HG02943 (cell line): ENCODE measurements around the gene PDLIM5.
A peak's percentile ranks its signal among the peaks of the same experiment; 100 is the strongest.
"Not testable (repeated sequence)": the region's sequence is repeated elsewhere in the genome, so short reads cannot be mapped to it uniquely, and the experiment has no call there.

Experiments
- ATAC-seq: cut with Tn5 transposase; IDR thresholded peaks from one replicate; pipeline ENCODE4 v1.9.1; 2021; ENCODE audit warnings: mild to moderate bottlenecking, low read depth, moderate library complexity; ENCODE audit not compliant: unreplicated experiment

Gene PDLIM5

DNA sequence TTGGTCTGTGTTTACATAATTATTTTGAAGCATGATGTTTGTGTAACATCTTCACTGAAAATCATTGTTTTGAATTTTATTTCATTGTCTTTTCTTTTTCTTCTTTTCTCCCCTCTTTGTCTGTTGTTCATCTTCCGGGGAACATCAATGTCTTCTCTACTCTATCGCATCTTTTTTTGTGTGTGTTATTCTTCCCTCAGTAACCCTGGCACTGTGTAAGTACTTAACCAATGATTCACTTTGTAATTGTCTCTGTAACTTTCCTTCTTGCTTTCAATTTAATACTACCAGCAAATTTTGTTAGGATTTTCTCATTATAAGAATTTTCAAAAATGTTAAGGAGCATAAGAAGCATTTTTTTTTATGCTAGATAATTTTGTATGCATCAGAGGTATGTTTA is 130.8 kb downstream of the PDLIM5 start:
- no peak for ATAC-seq

DNA sequence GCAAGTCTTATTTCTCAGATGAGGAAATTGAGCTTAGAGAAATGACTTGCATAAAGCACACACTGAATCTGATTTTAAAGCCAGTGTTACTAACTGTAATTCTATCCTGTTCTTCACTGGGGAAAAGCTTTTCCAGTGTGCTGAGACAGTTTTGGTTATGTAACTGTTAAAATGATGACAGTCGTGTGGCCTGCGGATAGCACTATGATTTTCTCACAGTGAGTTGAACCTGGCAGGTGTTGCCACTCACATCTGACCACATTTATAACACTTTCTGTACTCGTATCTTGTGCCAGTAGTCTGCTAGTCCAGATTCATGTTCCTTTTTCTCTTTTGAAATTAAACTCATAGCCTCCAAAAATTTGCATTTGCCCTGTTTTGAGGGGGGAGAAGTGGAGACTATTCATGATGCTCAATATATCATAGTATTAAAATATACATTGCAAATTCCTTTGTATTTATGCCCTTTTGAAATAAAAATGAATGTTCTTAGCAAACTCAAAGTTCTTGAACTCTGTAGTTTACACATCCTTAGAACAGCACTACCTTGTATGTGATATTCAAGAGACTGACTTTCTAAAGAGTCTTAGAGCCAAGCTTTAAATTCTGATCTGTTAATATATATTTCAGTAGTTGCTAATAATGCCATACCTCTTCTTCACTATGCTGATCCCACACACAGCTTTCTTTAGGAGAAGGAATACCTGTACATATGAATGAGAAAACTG is 132.3 kb downstream of the PDLIM5 start:
- ATAC-seq = no peak

DNA sequence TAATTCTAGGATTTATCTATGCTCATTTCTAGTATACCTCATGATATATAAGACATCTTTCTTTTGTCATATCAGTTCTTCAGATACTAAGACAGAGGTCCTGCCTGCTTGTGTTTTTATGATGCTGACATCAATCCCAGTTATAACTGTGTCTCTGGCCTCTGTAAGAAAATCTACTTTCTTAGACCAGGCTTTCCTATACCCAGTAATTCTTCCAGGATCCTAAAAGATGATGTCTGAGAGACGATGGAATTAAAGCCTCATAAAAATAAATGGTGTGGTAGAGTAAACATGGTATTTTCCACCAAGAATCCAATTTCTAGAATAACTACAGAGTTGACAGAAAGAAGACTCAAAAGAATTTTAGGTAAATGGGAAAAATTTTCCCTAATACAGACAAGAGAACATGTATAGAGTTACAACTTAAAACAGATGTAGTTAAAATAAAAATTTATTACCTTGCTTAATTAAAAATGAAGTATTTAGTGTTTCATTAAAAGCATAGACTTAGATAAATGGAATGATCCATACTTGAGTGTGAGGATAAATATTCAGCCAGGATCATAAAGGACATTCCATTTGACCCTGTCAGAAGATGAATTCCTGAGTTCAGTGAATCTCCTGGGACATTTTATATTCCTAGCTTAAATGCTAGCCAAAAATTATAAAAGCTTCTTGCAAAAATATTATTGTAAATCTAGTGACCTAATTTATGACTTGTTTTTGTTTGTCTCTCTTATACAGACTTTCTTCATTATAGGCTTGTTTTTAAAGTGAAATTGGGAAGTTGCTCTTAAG is 137.4 kb downstream of the PDLIM5 start:
- no peak for ATAC-seq

DNA sequence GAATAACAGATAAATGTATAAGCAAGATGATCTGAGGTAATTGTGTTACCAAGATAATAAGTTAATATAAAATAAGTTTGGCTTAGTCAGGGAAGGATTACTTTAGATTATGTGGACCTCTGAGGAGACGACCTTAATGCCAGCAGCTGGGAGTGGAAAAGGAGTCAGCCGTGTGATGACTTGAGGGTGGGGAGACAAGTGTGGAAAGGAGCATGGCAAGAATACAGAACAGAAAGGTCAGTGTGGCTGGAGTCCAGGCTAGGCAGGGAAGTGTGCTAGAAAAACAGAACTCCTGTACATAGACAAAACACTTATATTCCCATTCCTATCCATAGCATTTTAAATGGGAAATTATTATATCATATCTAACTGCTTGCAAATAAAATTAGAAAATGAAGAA is 138.8 kb downstream of the PDLIM5 start:
- ATAC-seq = no peak

DNA sequence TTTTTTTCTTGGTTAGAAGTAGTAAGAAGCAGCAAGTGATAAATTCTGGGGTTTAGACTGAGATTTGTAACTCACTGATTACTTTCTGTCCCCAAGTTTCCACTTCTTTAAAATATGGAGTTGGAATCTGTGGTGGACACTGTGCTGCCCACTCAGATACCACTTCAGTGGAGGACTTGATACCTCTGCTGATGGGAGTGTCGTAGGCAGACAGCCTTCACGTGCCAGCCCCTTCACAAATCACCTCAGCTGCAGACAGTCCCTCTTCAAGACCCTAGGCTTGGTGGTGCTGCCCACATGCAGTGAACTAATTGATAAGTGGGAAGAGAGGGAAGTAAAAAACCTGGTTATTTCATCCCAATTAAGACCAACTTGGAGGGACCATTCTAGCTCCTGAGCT is 139.5 kb downstream of the PDLIM5 start:
- no peak for ATAC-seq

DNA sequence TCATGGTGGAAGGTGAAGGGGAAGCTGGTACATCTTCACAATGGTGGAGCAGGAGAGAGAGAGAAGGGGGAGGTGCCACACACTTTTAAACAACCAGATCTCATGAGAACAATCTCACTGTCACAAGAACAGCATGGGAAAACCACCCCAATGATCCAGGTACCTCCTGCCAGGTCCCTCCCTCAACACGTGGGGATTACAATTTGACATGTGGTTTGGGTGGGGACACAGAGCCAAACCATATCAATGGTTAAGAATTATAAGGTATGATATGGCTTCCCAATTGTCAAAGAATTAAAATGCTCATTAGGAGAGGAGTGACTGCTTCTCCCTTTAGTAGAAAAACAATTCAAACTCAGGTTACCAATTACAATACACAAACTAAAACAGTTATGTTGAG is 143.3 kb downstream of the PDLIM5 start:
- ATAC-seq = no peak

DNA sequence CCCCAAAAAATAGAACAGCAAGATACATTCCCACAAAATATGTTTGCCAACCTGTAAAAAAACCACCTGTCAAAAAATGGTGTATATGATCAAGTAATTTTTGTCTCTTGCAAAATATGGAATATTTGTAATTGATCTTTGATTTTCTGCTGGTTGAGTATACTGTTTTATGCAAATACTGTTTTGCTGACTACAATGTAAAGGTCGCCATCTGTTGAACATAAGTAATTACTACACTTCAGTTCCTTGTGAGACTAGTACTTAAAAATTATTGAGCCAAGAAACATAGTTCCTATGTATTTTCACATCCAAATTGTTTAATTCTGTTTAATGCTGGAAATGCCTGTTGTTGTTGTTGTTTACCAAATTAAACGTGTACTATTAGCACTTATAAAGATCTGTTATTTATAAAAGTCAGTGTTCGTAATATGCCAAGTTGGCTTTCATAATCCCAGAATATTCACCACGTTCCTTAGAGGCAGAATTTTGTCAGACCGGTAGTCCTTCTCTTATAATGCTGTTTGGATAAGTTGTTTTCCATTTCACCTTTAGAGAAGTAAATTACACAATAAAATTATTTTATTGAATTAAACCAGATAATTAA is 144.2 kb downstream of the PDLIM5 start:
- ATAC-seq = peak; percentile 81

DNA sequence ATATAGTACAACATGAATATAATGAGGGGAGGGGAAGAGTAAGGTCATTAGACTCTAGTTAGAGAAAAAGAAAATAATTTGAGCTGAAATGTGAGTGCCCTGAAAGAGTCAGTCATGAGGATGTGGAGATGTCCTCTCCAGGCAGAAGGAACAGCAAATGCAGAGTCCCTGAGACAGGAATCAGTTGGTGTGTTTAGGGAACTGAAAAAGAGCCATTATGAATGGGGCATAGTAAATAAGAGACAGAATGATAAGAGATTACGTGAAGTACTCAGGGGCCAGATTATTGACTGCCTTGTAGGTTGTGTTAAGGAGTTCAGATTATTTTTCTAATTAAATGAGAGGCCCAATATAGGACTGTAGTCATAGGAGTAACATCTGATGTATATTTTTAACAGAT is 147.0 kb downstream of the PDLIM5 start:
- no peak for ATAC-seq

DNA sequence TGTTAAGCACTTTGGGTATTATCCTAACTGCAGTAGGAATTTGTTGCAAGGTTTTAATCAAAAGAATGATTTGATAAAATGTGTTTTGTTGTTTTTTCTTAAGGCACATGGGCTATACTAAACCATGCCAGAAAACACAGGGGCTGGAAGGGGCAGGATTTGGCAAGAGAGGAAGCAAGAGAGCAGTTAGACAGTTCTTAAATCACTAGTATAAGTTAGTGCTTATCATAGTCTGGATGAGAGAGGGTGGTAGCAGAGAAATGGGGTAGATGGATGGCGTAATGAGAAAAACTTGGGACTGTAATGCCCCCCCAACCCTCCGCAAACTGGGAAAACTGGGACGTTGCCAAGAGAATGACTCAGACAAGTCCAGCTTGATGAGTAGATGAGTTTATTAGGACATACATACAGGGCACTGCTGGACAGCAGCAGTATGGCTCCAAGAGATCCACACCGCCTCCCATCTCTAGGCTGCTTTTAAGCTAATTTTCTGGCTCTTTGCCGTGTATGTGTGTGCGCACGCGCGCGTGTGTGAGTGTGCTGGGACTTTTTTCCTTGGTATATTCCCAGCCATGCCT is 151.5 kb downstream of the PDLIM5 start:
- no peak for ATAC-seq

DNA sequence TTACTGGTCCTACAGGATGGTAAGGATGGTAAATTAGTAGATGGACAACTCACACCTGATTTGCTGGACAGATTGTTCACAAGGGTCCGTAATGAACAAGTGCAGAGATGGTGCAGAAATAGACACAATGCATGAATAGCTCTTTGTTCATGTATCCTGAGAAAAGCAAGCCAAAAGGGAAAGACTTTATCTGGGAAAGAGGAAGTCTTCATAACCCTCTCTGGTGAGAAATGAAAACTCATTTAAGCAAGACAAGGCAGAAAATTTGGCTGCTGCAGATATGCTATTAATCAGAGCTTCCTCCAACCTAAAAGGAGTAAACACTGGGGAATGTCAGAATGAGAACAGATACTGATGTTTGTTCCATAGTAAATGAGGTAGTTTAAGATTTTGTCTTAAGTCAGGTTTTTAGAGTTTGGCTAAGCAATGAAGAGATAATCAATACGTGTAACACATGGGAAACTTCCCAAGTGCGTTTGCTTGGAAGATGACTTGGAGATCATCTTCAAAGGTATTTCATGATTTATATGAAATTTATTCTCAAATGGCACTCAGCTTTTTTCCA is 153.6 kb downstream of the PDLIM5 start:
- ATAC-seq = no peak

DNA sequence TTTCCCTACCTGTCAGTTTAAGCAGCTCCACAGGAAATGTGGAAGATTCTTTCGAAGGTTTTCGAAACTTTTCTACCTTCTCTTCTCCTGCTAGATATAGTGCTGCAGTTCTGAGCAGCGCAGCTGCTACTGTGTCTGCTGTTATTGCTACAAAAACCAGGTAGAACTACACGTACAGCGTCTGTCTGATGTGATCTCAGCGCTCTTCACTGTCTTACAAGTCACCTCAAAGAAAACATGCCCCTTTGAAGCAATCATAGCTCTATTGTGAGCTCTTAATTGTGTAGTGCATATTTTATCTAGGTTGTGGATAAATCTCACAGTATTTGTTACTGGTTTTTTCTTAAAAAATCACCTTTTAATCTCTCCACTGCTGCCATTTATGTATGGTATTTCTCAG is 158.4 kb downstream of the PDLIM5 start:
- ATAC-seq = no peak

DNA sequence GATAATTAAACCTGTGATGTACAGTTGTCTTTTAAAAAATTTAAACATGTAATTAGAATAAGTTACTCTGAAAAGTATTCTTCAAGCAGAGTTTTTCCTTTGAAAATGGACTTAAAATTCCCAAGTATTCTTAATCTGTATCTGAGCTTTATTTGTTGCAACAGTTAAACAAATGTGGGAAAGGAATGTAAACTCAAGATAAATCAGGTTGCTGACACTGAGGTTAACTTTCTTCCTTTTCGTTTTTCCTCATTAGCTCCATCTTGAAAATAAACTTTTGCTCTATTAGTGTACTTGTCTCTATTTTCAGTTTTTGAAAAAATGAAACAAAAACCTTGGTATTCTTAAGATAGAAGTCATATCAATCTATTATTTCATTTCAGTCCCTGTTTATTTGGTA is 161.5 kb downstream of the PDLIM5 start:
- no peak for ATAC-seq

DNA sequence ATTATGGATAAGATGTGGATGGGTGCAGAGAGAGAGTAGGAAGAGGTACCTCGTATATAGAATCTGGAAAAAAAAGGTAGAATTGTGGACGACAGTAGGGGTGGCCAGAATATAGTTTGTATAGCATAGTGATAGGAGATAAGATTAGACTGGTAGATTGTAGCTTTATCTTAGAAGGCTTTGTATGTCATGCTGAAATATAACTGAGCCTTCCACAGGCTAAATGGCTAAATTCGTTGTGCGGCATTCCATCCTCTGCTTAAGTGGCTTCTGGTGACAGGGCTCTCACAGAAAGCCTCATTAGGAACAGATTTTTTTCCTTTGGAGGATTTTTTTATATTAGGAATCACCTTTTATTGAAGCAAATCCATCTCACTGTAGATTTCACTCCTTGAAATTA is 163.7 kb downstream of the PDLIM5 start:
- ATAC-seq = no peak

DNA sequence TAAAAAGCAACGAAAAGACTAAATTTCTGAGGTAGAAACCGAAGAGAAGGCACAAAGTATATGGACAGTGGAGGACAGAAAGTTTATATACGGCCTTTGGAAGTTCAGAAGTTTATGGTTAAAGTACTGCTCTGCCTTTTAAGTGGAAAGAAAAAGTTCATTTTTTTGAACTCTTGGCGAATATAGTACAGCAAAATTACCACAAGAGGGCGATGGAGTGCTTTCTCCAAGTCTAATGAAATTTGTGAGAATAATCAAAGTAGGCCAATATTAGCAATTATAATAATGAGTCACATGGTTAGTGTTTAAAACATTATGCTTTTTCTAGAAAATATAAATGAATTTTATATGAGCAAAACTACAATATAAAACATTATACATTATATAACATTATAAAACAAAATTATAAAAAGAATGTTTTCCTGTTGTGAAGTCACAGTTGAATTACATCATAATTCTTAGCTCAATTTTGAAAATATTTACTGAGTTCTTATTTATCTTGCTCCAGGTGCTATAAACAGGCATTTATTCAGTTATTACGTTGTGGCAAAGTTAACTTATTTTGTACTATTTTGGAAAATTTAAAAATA is 169.8 kb downstream of the PDLIM5 start:
- ATAC-seq = no peak

DNA sequence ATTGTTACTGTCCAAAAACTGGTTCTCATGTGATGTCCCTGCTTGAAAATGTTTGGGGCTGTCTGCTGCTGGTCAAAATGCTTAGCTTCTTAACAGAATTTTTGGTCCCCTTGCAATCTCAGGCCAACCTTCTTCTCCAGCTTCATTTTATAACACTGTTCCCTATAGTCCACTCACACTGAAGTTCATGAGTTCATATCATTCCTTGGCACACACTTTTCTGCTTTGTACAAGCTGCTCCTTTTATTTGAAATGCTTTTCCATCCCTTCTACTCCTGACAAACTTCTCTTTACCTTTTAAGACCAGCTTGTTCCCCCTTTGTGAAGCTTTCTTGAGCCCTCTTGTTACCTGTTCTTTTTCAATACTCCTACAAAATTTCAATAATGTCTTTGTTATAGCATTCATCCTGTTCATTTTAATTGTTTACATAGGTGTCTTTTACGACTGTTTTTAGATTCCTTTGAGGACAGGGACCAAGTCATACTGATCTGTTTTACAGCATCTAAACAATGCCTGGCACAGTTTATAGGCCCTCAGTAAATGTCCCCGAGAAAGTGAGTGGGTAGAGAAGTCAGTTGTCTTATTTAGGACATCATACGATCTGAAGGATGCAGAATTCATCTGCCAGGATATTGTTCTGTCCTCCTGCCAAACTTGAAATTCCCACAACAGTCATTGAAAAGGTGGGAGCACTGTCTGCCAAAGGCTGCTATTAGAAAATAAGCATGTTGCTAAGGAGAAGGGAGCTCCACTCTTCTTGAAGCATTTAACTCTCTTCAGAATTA is 171.6 kb downstream of the PDLIM5 start:
- ATAC-seq = no peak

DNA sequence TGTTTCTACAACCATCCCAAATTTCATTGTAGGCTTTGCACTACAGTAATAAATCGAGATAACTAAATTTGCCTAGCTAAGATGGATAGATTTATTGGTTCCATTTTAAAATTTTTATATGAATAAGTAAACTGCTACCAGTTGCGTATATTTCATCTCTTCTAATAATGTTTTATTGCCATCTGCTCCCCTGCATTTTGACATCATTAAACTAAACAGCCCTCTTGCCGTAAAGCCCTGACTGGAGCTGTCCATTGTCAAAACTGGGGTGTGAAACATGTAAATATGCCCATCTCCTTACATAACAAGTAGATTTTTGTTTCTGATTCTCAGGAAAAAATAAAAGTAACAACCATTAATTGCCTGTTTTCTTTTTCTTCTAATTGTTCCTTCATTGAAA is 175.2 kb downstream of the PDLIM5 start:
- no peak for ATAC-seq

DNA sequence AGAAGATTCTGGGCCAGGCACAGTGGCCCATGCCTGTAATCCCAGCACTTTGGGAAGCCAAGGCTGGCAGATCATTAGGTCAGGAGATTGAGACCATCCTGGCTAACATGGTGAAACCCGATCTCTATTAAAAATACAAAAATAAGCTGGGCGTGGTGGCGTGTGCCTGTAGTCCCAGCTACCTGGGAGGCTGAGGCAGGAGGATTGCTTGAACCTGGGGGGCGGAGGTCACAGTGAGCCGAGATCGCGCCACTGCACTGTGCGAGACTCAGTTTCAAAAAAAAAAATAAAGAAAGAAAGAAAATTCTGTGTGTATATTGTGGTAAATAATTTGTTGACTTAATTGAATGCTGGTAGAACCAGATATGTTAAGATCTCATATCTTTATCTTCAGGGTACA is 177.3 kb downstream of the PDLIM5 start:
- ATAC-seq = not testable (repeated sequence)

DNA sequence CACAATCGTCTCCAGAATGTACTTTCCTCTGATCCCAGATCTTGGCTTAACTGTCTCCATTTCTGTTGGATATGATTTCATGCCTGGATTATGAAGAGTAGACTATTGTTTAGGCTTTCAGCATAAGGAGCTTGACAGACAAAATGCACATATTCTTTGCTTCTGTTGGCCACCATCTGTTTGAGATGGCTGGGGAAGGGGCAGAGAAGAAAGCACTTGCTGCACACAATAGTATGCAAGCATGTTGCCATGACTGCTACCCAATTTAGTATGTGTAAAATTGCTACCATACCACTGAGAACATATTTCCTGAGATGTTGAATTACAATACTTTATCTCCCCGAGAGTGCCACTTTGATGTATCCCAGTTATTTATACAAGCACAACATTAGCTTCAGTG is 178.1 kb downstream of the PDLIM5 start:
- no peak for ATAC-seq

DNA sequence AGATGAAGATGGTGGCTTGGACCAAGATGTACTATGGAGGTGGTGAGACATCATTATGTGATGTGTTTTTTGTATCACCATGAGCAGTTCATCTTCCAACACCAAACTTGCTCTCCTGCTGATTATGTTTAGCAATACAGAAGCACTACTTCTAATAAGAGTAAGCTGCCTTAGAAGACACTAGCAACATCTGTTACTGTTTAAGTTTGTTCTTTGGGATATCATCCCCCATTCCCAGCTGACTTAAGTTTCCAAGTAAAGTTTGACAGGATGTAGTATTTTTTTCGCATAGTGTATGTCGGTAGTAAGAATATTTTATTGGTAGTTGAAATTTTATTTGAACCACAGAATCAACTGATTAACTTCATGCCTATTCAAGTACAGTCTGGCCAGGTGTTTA is 182.5 kb downstream of the PDLIM5 start:
- ATAC-seq = no peak

DNA sequence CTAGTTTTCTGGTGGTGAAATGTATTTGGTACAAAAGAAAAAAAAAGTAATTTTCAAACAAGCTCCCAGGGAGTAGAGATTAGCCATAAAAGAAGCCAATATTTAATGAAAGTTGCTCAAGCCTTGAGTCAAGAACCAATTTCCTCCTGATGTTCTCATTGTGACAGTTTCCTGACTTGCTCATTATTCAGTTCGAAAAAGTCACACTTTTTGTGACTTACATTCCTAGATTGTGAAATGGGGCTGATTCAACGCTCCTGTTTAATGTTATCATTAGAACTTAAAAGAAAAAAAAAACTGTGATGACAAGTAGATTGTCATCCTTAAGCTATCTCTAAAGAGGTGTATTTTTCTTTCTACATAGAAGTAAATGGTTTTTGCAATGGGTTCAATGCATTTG is 183.4 kb downstream of the PDLIM5 start:
- no peak for ATAC-seq
